Measurements from ENCODE around the gene ELL3. TPM values are rescaled to one million over a fixed set of nuclear protein-coding genes. Genes with fewer than 3 reads are reported as not detected.
A peak's percentile ranks its signal among the peaks of the same experiment; 100 is the strongest.
"Not testable (repeated sequence)": the region's sequence is repeated elsewhere in the genome, so short reads cannot be mapped to it uniquely, and the experiment has no call there.

The ELL3 gene, protein sequence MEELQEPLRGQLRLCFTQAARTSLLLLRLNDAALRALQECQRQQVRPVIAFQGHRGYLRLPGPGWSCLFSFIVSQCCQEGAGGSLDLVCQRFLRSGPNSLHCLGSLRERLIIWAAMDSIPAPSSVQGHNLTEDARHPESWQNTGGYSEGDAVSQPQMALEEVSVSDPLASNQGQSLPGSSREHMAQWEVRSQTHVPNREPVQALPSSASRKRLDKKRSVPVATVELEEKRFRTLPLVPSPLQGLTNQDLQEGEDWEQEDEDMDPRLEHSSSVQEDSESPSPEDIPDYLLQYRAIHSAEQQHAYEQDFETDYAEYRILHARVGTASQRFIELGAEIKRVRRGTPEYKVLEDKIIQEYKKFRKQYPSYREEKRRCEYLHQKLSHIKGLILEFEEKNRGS
- 15.0 and 35.8 TPM in 2 replicates for total RNA-seq (2014; rRNA removed)
- percentile 47 among the genes with signal in this experiment for Bru-seq, nascent RNA
- percentile 57 among the genes with signal in this experiment for BruChase-seq, experiment 1, labeled RNA remaining after a 6-hour chase
- percentile 58 among the genes with signal in this experiment for BruChase-seq, experiment 2, labeled RNA remaining after a 2-hour chase
- long read RNA-seq, transcript ELL3-201 (11 exons, 2,352 nt) = major isoform, 16 of 26 reads
- long read RNA-seq, partial matches to known transcripts = 1 of 26 reads
- long read RNA-seq, other reads (novel, unspliced or antisense) = 9 of 26 reads

DNA sequence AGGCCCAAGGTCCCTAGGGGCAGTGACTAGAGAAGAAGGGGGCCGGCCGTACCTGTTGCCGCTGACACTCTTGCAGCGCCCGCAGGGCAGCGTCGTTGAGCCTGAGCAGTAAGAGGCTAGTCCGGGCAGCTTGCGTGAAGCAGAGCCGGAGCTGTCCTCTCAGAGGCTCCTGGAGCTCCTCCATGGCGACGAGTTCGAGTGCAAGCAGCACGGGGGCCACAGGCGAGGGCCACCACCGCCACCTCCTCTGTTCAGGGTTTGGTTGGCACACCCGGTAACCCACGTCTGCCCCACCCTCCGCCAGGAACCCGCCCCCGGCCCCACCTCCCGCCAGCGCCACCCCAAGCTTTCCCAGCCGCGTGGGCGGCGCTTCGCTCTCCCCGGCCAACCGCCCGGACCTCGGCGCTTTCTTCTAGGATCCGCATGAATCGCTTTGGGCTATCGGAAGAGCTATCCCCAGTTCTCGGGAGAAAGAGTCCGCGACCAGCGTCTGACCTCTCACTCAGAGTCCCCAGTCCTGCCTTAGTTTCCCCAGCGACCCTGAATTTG, at the start of gene ELL3:
Gene ELL3 (minus strand): TSS at position 249 of the 549 bp plus-strand sequence. CDS start 65 bp downstream, at position 184.
- H4K20me1 ChIP-seq (ENCODE audit: low read length) = no peaks in the 10 kb centered on the region
- no TSS peak for BruUV-seq (replicated peaks)
- no peaks in the 10 kb centered on the region for H3K9me3 ChIP-seq (ENCODE audit: low read length)
- H3K9ac ChIP-seq (ENCODE audit: low read length) = peak within 1 kb of the TSS; percentile 73
- CTCF ChIA-PET = interaction anchor here (0.5 to 1.1 kb wide), 3 partner anchors 48 to 679 kb away, joined by 4 read pairs; partner anchors contain the start of gene MFAP1
- peak within 1 kb of the TSS; percentile 63 for H3K27ac ChIP-seq (ENCODE audit: low read length)
- peaks cover 10% of the 10 kb centered on the region; the same call in 1 of the 2 replicates for H3K79me2 ChIP-seq (ENCODE audit: low read length)
- no peaks in the 10 kb centered on the region for H3K9me2 ChIP-seq (replicated peaks; ENCODE audit: low read length)
- peak within 1 kb of the TSS; percentile 83 for H3K4me3 ChIP-seq (ENCODE audit: low read length)
- H3K27me3 ChIP-seq (ENCODE audit: low read length) = no peaks in the 10 kb centered on the region
- peak; percentile 65 for ATAC-seq
- peak within 1 kb of the TSS; percentile 90 for H2AFZ ChIP-seq (ENCODE audit: low read length)
- POLR2A ChIA-PET (ENCODE audit: unreplicated experiment) = interaction anchor here (0.5 to 0.6 kb wide), 3 partner anchors 16 to 379 kb away, joined by 3 to 5 read pairs (median 3); partner anchors contain the start of gene SERF2
- peaks cover 17% of the 10 kb centered on the region; the same call in 1 of the 2 replicates for H3K4me1 ChIP-seq (ENCODE audit: insufficient read depth, low read length)
- intact Hi-C loops (cut with micrococcal nuclease) = loop anchor here (1.0 to 2.0 kb wide), 2 partner anchors 16 to 22 kb away; partner anchors contain the start of gene SERF2
- peak within 1 kb of the TSS; percentile 82 for H3K4me2 ChIP-seq (ENCODE audit: low read length)
- H3F3A ChIP-seq (ENCODE audit: low read length, unreplicated experiment) = no peaks in the 10 kb centered on the region
- H3K36me3 ChIP-seq (ENCODE audit: low read depth, low read length) = peaks cover 23% of the 10 kb centered on the region
- peak; percentile 83 for DNase-seq
- TF ChIP-seq EZH2 (IDR thresholded peaks at IDR 0.05; ENCODE audit: low read length, unreplicated experiment) (no peak), EZH2phosphoT487 (IDR thresholded peaks at IDR 0.05; ENCODE audit: borderline replicate concordance, low read length) (no peak)
- TF ChIP-seq, protein P1, sequence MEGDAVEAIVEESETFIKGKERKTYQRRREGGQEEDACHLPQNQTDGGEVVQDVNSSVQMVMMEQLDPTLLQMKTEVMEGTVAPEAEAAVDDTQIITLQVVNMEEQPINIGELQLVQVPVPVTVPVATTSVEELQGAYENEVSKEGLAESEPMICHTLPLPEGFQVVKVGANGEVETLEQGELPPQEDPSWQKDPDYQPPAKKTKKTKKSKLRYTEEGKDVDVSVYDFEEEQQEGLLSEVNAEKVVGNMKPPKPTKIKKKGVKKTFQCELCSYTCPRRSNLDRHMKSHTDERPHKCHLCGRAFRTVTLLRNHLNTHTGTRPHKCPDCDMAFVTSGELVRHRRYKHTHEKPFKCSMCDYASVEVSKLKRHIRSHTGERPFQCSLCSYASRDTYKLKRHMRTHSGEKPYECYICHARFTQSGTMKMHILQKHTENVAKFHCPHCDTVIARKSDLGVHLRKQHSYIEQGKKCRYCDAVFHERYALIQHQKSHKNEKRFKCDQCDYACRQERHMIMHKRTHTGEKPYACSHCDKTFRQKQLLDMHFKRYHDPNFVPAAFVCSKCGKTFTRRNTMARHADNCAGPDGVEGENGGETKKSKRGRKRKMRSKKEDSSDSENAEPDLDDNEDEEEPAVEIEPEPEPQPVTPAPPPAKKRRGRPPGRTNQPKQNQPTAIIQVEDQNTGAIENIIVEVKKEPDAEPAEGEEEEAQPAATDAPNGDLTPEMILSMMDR (conservative IDR thresholded peaks at IDR 0.05; ENCODE audit: low read depth, low read length) = no peak

DNA sequence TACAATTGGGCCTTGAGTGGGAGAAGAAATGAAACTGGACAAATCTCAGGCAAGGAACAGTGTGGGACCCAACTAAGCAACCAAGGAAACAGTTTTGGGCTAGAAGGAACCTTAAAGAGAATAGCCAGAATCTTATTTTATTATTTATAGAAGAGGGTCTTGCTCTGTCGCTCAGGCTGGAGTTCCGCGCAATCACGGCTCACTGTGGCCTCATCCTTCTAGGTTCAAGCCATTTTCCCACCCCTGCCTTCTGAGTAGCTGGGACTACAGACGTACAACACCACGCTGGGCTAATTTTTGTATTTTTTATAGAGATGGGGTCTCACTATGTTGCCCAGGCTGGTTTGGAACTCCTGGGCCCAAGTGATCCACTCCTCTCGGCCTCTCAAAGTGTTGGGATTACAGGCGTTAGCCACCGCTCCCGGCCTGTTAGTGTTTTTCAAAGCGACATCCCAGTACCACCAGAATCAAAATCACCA, 49.3 kb upstream of the ELL3 start:
- peak overlapping the region; percentile 96; the same call in 1 of the 2 replicates for H2AFZ ChIP-seq (ENCODE audit: low read length)
- H3K27ac ChIP-seq (ENCODE audit: low read length) = no peak overlapping the region
- ATAC-seq = no peak

DNA sequence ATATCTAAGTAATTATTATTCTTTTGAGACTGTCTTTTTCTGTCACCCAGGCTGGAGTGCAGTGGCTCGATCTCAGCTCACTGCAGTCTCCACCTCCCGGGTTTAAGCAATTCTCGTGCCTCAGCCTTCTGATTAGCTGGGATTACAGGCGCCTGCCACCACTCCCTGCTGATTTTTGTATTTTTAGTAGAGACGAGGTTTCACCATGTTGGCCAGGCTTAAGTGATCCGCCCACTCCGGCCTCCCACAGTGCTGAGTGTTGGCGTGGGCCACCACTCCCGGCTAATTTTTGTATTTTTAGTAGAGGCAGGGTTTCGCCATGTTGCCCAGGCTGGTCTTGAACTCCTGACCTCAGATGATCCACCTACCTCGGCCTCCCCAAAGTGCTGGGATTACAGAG, 48.5 kb upstream of the ELL3 start:
- H2AFZ ChIP-seq (ENCODE audit: low read length); H3K9ac ChIP-seq (ENCODE audit: low read length); H3F3A ChIP-seq (ENCODE audit: low read length, unreplicated experiment); H3K9me2 ChIP-seq (replicated peaks; ENCODE audit: low read length); H3K4me2 ChIP-seq (ENCODE audit: low read length); BruUV-seq (replicated peaks); ATAC-seq; H3K27ac ChIP-seq (ENCODE audit: low read length); H3K36me3 ChIP-seq (ENCODE audit: low read depth, low read length); H3K9me3 ChIP-seq (ENCODE audit: low read length); H4K20me1 ChIP-seq (ENCODE audit: low read length); H3K27me3 ChIP-seq (ENCODE audit: low read length); H3K4me3 ChIP-seq (ENCODE audit: low read length); DNase-seq: not testable (repeated sequence)
- Histone ChIP-seq H3K79me2 (ENCODE audit: low read length) (peaks cover 80% of the 10 kb centered on the region), H3K4me1 (ENCODE audit: insufficient read depth, low read length) (peaks cover 34% of the 10 kb centered on the region)
- intact Hi-C loops (cut with micrococcal nuclease) = loop anchor here (10.0 kb wide), 1 partner anchor 599 kb away; the partner anchor contains the start of gene CTDSPL2
- ChIA-PET POLR2A (ENCODE audit: unreplicated experiment) (interaction anchor here (0.6 to 0.9 kb wide), 3 partner anchors 14 to 66 kb away, joined by 3 read pairs; partner anchors contain the start of genes HYPK and SERINC4), CTCF (interaction anchor here (1.1 kb wide), 1 partner anchor 49 kb away, joined by 4 read pairs; the partner anchor contains the start of gene ELL3)

More for the DNA sequence above, 49.3 kb upstream of the ELL3 start:
- Histone ChIP-seq H3K4me2 (ENCODE audit: low read length) (peak overlapping the region; percentile 92; the same call in 1 of the 2 replicates), H3K79me2 (ENCODE audit: low read length) (peaks cover 80% of the 10 kb centered on the region), H3K9me2 (replicated peaks; ENCODE audit: low read length) (no peaks in the 10 kb centered on the region), H3K9ac (ENCODE audit: low read length) (peak overlapping the region; percentile 88), H3K36me3 (ENCODE audit: low read depth, low read length) (peaks cover 3% of the 10 kb centered on the region), H3K4me1 (ENCODE audit: insufficient read depth, low read length) (peaks cover 34% of the 10 kb centered on the region), H3K9me3 (ENCODE audit: low read length) (no peaks in the 10 kb centered on the region), H3K4me3 (ENCODE audit: low read length) (peak overlapping the region; percentile 67; the same call in 1 of the 2 replicates), H3F3A (ENCODE audit: low read length, unreplicated experiment) (no peaks in the 10 kb centered on the region), H4K20me1 (ENCODE audit: low read length) (no peaks in the 10 kb centered on the region; the same call in 1 of the 2 replicates), H3K27me3 (ENCODE audit: low read length) (no peaks in the 10 kb centered on the region)
- ChIA-PET CTCF (no interaction called here), POLR2A (ENCODE audit: unreplicated experiment) (no interaction called here)
- no peak for TF ChIP-seq EZH2 (IDR thresholded peaks at IDR 0.05; ENCODE audit: low read length, unreplicated experiment)
- TF ChIP-seq EZH2phosphoT487 (IDR thresholded peaks at IDR 0.05; ENCODE audit: borderline replicate concordance, low read length) = no peak
- TF ChIP-seq, protein P1 (conservative IDR thresholded peaks at IDR 0.05; ENCODE audit: low read depth, low read length) = no peak
- DNase-seq = no peak
- intact Hi-C loops (cut with micrococcal nuclease) = loop anchor here (10.0 kb wide), 1 partner anchor 599 kb away; the partner anchor contains the start of gene CTDSPL2
- no TSS peak for BruUV-seq (replicated peaks)

All from PC-3 (cell line).